Measurements from ENCODE around the gene PRKN. TPM values are rescaled to one million over a fixed set of nuclear protein-coding genes. Genes with fewer than 3 reads are reported as not detected.

The PRKN gene
- total and polyA plus RNA-seq, 2 experiments from 2014 or later, result 0.10 to 0.84 TPM

DNA sequence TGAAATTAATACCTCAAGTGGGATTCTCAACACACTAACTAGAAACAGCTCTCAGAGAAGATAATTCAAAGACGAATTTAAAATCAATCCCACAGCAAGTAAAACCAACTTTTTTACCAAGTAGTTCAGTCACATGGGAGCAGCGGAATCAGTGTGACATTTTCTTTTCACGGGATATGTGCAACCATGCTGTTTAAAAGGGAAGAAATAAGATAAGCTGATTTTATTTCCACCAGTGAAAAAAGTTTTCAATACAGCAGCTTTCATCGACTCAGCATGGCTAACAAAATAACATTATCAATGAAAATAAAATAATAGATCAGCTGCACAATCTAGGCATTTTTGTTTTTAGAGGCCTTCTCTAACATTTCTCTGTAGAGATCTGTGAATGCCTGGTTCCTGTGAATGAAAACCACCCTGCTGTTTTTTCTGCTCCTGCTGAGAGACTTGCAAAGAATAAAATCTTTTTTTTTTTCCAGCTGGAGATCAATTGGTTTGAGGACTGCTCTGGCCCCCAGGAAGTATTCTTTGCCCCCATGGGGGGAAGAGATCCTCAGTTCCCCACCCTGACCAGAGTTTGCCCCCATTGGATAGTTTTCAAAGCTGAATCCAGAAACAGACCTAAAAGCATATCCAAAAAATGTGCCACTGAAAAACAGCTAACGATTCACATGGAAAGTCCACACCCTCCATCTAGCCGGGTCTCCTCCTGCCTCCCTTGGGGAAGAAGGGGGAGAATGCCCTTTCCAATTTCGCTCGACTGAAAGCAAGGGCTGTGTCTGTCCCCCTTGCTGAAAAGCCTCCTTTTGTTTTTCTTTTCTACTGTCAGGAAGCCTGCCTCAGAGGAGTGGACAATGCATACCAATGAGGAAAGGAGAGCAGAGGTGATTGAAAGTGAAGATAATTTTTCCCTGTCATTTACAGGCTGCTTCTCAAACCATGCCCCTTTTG lies 317.6 kb downstream of the PRKN start:
- Mint-ChIP-seq H3K27ac (peak overlapping the region; percentile 73), H3K27me3 (ENCODE audit: insufficient read depth, low read depth, poor library complexity) (peaks cover 2% of the 10 kb centered on the region), H3K4me1 (peaks cover 38% of the 10 kb centered on the region), H3K4me3 (peak overlapping the region; percentile 64), H3K36me3 (ENCODE audit: low read depth) (no peaks in the 10 kb centered on the region), H3K9me3 (no peaks in the 10 kb centered on the region)
- Histone ChIP-seq H3K4me1 (ENCODE audit: insufficient read depth) (peaks cover 25% of the 10 kb centered on the region), H2AFZ (peak overlapping the region; percentile 25), H3K27ac (ENCODE audit: low read depth) (peak overlapping the region; percentile 73), H3K79me2 (replicated peaks; ENCODE audit: insufficient read depth) (no peaks in the 10 kb centered on the region), H3K27me3 (ENCODE audit: insufficient read depth) (no peaks in the 10 kb centered on the region), H3K4me2 (peak overlapping the region; percentile 71), H3K4me3 (peak overlapping the region; percentile 36), H3K36me3 (ENCODE audit: insufficient read depth) (no peaks in the 10 kb centered on the region), H4K20me1 (replicated peaks; ENCODE audit: insufficient read depth) (no peaks in the 10 kb centered on the region), H3F3A (replicated peaks; ENCODE audit: low read depth) (no peaks in the 10 kb centered on the region), H3K9me2 (ENCODE audit: insufficient read depth) (peaks cover 14% of the 10 kb centered on the region)
- DNase-seq (ENCODE audit: low spot score), result peak; percentile 45
- TF ChIP-seq ZNF114 (CRISPR knock-in tag; IDR thresholded peaks at IDR 0.05) (no peak), NANOG (IDR thresholded peaks at IDR 0.05; ENCODE audit: borderline replicate concordance) (no peak), EZH2 (IDR thresholded peaks at IDR 0.05; ENCODE audit: low read depth, unreplicated experiment) (no peak), JUNB (IDR thresholded peaks at IDR 0.05; ENCODE audit: unreplicated experiment) (no peak), EZH2phosphoT487 (IDR thresholded peaks at IDR 0.05; ENCODE audit: unreplicated experiment) (no peak), STAT1 (IDR thresholded peaks at IDR 0.05; ENCODE audit: unreplicated experiment) (no peak), ZNF331 (CRISPR knock-in tag; IDR thresholded peaks at IDR 0.05; ENCODE audit: low read depth) (no peak), POLR2AphosphoS5 (IDR thresholded peaks at IDR 0.05; ENCODE audit: low read depth) (no peak)
- TF ChIP-seq, protein P1, sequence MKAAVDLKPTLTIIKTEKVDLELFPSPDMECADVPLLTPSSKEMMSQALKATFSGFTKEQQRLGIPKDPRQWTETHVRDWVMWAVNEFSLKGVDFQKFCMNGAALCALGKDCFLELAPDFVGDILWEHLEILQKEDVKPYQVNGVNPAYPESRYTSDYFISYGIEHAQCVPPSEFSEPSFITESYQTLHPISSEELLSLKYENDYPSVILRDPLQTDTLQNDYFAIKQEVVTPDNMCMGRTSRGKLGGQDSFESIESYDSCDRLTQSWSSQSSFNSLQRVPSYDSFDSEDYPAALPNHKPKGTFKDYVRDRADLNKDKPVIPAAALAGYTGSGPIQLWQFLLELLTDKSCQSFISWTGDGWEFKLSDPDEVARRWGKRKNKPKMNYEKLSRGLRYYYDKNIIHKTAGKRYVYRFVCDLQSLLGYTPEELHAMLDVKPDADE (IDR thresholded peaks at IDR 0.05), result no peak
- TF ChIP-seq, protein P2, sequence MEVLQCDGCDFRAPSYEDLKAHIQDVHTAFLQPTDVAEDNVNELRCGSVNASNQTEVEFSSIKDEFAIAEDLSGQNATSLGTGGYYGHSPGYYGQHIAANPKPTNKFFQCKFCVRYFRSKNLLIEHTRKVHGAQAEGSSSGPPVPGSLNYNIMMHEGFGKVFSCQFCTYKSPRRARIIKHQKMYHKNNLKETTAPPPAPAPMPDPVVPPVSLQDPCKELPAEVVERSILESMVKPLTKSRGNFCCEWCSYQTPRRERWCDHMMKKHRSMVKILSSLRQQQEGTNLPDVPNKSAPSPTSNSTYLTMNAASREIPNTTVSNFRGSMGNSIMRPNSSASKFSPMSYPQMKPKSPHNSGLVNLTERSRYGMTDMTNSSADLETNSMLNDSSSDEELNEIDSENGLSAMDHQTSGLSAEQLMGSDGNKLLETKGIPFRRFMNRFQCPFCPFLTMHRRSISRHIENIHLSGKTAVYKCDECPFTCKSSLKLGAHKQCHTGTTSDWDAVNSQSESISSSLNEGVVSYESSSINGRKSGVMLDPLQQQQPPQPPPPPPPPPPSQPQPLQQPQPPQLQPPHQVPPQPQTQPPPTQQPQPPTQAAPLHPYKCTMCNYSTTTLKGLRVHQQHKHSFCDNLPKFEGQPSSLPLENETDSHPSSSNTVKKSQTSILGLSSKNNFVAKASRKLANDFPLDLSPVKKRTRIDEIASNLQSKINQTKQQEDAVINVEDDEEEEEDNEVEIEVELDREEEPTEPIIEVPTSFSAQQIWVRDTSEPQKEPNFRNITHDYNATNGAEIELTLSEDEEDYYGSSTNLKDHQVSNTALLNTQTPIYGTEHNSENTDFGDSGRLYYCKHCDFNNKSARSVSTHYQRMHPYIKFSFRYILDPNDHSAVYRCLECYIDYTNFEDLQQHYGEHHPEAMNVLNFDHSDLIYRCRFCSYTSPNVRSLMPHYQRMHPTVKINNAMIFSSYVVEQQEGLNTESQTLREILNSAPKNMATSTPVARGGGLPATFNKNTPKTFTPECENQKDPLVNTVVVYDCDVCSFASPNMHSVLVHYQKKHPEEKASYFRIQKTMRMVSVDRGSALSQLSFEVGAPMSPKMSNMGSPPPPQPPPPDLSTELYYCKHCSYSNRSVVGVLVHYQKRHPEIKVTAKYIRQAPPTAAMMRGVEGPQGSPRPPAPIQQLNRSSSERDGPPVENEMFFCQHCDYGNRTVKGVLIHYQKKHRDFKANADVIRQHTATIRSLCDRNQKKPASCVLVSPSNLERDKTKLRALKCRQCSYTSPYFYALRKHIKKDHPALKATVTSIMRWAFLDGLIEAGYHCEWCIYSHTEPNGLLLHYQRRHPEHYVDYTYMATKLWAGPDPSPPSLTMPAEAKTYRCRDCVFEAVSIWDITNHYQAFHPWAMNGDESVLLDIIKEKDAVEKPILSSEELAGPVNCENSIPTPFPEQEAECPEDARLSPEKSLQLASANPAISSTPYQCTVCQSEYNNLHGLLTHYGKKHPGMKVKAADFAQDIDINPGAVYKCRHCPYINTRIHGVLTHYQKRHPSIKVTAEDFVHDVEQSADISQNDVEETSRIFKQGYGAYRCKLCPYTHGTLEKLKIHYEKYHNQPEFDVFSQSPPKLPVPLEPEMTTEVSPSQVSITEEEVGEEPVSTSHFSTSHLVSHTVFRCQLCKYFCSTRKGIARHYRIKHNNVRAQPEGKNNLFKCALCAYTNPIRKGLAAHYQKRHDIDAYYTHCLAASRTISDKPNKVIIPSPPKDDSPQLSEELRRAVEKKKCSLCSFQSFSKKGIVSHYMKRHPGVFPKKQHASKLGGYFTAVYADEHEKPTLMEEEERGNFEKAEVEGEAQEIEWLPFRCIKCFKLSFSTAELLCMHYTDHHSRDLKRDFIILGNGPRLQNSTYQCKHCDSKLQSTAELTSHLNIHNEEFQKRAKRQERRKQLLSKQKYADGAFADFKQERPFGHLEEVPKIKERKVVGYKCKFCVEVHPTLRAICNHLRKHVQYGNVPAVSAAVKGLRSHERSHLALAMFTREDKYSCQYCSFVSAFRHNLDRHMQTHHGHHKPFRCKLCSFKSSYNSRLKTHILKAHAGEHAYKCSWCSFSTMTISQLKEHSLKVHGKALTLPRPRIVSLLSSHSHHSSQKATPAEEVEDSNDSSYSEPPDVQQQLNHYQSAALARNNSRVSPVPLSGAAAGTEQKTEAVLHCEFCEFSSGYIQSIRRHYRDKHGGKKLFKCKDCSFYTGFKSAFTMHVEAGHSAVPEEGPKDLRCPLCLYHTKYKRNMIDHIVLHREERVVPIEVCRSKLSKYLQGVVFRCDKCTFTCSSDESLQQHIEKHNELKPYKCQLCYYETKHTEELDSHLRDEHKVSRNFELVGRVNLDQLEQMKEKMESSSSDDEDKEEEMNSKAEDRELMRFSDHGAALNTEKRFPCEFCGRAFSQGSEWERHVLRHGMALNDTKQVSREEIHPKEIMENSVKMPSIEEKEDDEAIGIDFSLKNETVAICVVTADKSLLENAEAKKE (CRISPR knock-in tag; IDR thresholded peaks at IDR 0.05), result no peak; the same call in 1 of the 2 replicates
- peak; percentile 92 for ATAC-seq

All from GM23338 (cell line).